GM12801 (cell line): ENCODE data around the gene IFI6.

Experiments used
- TF ChIP-seq, protein P1 (sequence below): IDR thresholded peaks from one replicate; pipeline ENCODE4 v1.5.1; 2011; ENCODE audit warnings: control low read depth; ENCODE audit not compliant: insufficient read length; ENCODE audit errors: extremely low read depth

Gene IFI6

DNA sequence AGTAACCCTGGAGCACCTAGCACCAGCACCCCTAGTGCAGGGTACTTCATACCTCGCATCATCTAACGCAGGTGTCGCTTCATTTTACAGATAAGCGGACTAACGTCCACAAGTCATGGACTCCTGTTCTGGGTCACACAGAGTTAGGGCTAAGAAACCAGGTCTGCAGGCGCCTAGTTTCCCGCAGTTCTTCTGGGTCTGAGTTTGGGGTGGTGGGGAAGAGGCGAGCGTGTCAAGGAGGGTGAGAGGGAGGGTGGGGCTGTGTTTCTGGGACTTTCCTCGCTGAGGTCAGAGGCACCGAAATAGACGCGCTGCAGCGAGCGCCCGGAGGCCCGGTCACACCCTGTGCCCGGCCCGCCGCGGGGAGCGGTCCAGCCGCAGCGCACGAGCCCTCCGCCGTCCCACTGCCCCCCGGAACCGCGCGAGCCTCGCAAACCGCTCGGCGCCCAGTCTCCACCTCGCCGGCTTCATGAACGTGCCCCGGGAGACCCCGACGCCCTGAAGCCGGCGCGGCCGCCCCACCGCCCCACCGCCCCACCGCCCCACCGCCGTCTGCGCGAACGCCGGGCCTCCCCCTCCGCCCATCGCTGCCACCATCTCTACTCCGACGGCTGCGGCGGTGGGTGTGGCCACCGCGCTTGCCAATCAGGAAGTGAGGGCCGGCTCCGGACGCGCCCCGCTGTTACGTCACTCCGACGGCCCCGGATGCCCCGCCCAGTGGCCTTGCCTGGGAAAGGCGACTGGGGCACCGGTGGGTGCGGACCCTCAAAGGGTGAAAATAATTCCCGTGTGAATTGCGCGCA lies 12.3 kb downstream of the IFI6 start:
- TF ChIP-seq, protein P1, sequence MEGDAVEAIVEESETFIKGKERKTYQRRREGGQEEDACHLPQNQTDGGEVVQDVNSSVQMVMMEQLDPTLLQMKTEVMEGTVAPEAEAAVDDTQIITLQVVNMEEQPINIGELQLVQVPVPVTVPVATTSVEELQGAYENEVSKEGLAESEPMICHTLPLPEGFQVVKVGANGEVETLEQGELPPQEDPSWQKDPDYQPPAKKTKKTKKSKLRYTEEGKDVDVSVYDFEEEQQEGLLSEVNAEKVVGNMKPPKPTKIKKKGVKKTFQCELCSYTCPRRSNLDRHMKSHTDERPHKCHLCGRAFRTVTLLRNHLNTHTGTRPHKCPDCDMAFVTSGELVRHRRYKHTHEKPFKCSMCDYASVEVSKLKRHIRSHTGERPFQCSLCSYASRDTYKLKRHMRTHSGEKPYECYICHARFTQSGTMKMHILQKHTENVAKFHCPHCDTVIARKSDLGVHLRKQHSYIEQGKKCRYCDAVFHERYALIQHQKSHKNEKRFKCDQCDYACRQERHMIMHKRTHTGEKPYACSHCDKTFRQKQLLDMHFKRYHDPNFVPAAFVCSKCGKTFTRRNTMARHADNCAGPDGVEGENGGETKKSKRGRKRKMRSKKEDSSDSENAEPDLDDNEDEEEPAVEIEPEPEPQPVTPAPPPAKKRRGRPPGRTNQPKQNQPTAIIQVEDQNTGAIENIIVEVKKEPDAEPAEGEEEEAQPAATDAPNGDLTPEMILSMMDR: no peak

DNA sequence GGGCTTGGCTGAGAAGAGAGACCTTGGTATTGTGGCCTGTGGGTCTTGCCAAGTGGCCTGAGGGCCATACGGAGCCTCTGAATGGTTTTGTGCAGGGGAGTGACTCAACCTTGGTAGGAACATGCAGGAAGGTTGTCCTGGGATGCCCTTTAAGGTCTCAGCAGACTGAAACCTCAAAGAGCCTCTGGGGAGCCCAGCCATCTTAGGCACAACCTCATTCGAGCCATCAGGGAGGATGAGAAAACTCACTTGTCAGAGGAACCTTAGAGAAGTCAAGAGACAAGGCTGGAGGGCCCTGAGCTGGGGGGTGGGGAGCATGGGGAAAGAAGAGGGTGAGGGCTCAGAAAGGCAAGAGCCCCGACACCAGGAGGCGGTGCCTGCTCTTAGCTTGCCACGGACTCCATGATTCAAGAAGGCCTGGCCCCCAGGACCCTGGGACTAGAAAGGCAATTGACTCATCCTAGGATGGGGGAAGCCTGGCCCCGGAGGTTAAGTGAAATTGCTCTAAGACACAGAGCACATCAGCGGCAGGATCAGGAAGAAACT lies 13.0 kb downstream of the IFI6 start:
- TF ChIP-seq, protein P1: no peak

DNA sequence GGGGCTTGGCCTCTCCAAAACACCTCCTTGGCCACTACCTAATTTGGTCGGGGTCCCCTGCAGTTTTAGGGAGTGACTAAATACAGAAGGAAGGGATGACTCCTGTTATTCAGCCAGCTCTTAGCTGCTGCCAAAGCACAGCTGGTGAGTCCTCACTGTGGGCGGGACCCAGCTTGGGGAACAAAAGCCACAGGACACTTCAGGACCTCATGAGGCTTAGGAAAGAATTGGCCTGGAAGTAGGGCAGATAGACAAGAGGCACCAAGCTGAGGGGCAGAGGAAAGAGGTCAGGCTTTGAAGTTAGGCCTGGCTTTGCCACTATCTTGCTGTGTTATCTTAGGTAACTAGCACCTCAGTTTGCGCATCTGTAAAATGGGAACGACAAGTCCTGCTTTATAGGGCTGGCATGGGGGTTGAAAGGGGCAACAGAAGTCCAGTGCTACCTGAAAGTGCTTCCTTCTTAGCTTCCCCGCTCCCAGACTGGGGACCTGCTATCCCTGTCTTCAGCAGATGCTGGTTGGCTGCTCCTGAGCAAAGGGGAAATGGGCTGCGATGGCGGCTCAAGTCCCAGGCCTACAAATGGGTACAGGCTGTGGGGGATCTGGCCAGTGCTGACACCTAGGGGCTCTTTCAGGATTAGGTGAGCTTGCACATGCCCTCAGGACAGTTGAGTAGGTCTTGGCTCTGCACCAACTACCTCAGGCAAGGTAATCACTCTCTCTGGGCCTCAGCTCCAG lies 15.7 kb downstream of the IFI6 start:
- TF ChIP-seq, protein P1: no peak

DNA sequence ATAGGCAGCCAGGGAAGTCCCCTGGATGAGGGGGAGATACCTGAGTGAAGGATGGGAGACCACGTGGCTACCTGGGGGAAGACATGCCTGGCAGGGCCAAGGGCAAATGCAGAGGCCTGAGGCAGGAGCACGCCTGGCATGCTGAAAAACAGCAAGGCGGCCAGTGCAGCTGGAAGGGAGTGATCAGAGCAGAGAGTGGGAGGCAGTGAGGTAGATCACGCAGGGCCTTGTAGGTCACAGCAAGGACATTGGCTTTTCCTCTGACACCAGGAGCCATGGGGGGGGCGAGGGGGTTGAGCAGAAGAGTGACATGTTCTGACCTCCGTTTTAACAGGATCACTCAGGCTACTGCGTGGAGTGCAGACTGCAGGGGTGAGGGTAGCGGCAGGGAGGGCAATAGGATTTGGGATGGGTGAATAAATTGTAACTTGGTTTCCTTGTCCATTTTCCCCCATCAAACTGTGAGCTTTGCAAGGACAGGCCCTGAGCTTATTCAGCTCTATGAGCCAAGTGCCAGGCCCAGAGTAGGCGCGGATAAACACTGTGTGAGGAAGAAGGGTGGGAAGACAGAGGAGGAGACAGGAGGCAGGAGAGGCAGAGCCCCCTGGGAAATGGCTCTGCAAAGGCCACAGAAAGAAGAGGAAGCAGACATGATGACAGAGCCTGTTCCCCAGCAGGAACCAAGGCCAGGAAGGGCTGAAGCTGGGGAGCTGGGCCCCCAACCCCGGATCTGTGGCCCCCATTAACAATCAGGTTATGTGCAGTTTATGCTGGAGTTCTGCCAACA lies 16.6 kb downstream of the IFI6 start:
- TF ChIP-seq, protein P1: no peak

DNA sequence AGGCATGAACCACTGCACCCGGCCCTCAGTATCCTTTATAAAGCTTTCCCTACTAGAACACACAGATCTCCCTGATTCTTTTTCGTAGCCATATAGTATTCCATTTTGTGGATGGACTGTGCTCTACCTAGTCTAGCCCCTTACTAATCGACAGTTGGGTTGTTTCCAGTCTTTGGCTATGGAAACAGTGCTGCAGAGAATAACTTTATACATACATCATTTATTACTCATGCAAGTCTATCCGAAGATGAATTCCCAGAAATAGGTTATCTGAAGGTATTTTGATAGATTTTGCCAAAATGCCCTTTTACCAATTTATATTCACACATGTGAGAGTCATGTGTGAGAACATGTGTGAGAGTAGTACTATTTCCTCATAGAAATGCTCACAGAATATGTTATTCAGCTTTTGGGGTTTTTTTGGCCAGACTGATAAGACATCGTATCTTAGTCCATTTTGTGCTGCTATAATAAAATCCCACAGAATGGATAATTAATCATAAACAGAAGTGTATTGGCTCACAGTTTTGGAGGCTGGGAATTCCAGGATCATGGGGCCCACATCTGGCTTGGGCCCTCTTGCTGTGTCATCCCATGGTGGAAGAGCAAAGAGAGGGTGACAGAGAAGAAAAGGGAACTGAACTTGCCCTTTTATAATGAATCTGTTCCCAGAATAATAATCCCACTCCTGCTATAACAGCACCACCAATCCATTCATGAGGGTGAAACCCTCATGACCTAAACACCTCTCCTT lies 19.7 kb downstream of the IFI6 start:
- TF ChIP-seq, protein P1: no peak

DNA sequence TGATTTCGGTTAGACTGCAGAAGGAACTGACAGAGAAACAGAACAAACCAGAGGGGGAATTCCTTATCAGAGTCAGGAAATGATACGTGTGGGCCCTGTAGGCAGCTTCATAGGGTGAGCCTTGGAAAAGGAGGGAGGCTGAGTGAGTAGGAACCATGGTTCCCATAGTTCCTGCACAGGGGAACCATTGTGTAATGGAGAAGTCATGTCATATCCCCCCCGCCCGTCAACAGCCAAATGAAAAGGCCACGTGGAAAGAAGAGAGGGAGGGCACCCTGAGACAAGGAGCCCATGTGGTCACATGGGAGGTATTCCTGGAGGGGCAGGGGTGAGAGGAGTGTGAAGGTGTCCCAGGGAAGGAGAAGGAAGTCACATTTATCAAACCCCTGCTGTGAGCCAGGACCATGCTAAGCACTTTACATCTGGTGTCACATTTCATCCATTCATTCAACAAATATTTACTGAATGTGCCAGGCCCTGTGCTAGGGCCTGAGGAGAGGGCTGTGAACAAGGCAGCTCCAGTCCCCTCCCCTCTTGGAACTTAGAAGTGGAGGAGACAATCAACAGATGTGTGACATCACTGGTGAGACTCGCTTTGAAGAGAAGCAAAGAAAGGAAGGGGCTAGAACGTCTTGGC lies 21.3 kb downstream of the IFI6 start:
- TF ChIP-seq, protein P1: no peak
